ENCODE results near the gene SKOR1.

Gene SKOR1

GRCh38 chr15:67824976-67825880 is at the start of gene SKOR1:
Gene SKOR1 (plus strand): TSS chr15:67825509. CDS start chr15:67825603, 94 bp downstream.
- no peak for DNase-seq (ENCODE audit: low read depth in 4 of 4, low spot score in 1 of 4)

- DNase-seq (ENCODE audit: low read depth in 4 of 4, low spot score in 1 of 4) = no peak
These were observed 49.3 kb upstream of the SKOR1 start for GRCh38 chr15:67775998-67776397.

GRCh38 chr15:67776600-67776999 is 48.7 kb upstream of the SKOR1 start:
- no peak for DNase-seq (ENCODE audit: low read depth in 4 of 4, low spot score in 1 of 4)

GRCh38 chr15:67777071-67777470 is 48.2 kb upstream of the SKOR1 start:
- no peak for DNase-seq (ENCODE audit: low read depth in 4 of 4, low spot score in 1 of 4)

- no peak for DNase-seq (ENCODE audit: low read depth in 4 of 4, low spot score in 1 of 4)
These were observed 47.5 kb upstream of the SKOR1 start for GRCh38 chr15:67777773-67778172.

GRCh38 chr15:67778968-67779548 is 46.3 kb upstream of the SKOR1 start:
- DNase-seq (ENCODE audit: low read depth in 4 of 4, low spot score in 1 of 4) = no peak

GRCh38 chr15:67779549-67780111 is 45.7 kb upstream of the SKOR1 start:
- DNase-seq (ENCODE audit: low read depth in 4 of 4, low spot score in 1 of 4) = no peak

- no peak for DNase-seq (ENCODE audit: low read depth in 4 of 4, low spot score in 1 of 4)
These were observed 44.2 kb upstream of the SKOR1 start for GRCh38 chr15:67781061-67781460.

- DNase-seq (ENCODE audit: low read depth in 4 of 4, low spot score in 1 of 4) = no peak
These were observed 43.2 kb upstream of the SKOR1 start for GRCh38 chr15:67781907-67782690.

- no peak for DNase-seq (ENCODE audit: low read depth in 4 of 4, low spot score in 1 of 4)
These were observed 42.7 kb upstream of the SKOR1 start for GRCh38 chr15:67782691-67782991.

- peak in 1 of 4 experiments; percentile 14 for DNase-seq (ENCODE audit: low read depth in 4 of 4, low spot score in 1 of 4)
These were observed 42.0 kb upstream of the SKOR1 start for GRCh38 chr15:67783303-67783702.

GRCh38 chr15:67784090-67784781 is 41.1 kb upstream of the SKOR1 start:
- DNase-seq (ENCODE audit: low read depth in 4 of 4, low spot score in 1 of 4) = no peak

- no peak for DNase-seq (ENCODE audit: low read depth in 4 of 4, low spot score in 1 of 4)
These were observed 40.4 kb upstream of the SKOR1 start for GRCh38 chr15:67784856-67785430.

- no peak for DNase-seq (ENCODE audit: low read depth in 4 of 4, low spot score in 1 of 4)
These were observed 39.9 kb upstream of the SKOR1 start for GRCh38 chr15:67785431-67785830.

- no peak for DNase-seq (ENCODE audit: low read depth in 4 of 4, low spot score in 1 of 4)
These were observed 38.7 kb upstream of the SKOR1 start for GRCh38 chr15:67786646-67787045.

- DNase-seq (ENCODE audit: low read depth in 4 of 4, low spot score in 1 of 4) = no peak
These were observed 36.3 kb upstream of the SKOR1 start for GRCh38 chr15:67788986-67789385.

- no peak for DNase-seq (ENCODE audit: low read depth in 4 of 4, low spot score in 1 of 4)
These were observed 34.5 kb upstream of the SKOR1 start for GRCh38 chr15:67790610-67791319.

GRCh38 chr15:67792250-67792942 is 32.9 kb upstream of the SKOR1 start:
- DNase-seq (ENCODE audit: low read depth in 4 of 4, low spot score in 1 of 4) = no peak

GRCh38 chr15:67794832-67795574 is 30.3 kb upstream of the SKOR1 start:
- peak in 2 of 4 experiments; percentile 8 to 17 for DNase-seq (ENCODE audit: low read depth in 4 of 4, low spot score in 1 of 4)
